HFF-Myc (cell line): Measurements from ENCODE around the gene UCHL1.

Experiments used
- DNase-seq: peaks from one replicate; pipeline ENCODE4 v3.0.0-alpha.2; 2011; ENCODE audit warnings: low read depth; ENCODE audit errors: extremely low read depth
- H3K4me3 ChIP-seq: replicated peaks from 2 replicates; pipeline ENCODE4 v1.5.1; 2011; ENCODE audit warnings: low read depth, mild to moderate bottlenecking, control low read depth, low read length
- TF ChIP-seq, protein P1 (sequence below): IDR thresholded peaks from 2 replicates; pipeline ENCODE4 v1.5.1; 2012; ENCODE audit warnings: mild to moderate bottlenecking, low read depth, low read length, control low read depth; ENCODE audit errors: missing control alignments

The UCHL1 gene

DNA sequence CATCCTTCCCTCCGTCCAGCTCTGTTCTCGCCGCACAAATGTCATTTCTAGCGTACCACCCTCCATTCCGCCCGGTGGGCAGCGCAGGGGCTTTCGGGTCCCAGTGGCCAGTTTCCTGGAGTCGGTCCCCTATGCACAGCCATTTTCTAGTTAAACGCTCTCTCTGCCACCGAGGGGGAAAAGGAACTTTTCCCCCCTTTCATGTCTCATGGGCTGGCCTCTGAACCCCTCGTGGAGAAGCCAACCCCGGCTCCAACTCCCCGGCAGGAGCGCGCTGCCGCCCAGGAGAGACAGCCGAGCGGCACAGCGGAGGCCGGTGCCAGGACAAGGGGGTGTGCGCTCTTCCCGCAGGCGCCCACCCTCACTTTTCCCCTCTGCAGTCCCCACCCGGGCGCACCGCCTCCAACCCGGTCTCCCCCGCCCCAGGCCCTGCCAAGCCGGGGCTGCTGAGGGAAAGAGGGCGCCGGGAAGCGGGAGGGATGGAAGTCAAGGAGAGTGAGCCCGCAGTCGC, 43.0 kb upstream of the UCHL1 start:
- H3K4me3 ChIP-seq = peak overlapping the region; percentile 84
- DNase-seq = no peak
- TF ChIP-seq, protein P1, sequence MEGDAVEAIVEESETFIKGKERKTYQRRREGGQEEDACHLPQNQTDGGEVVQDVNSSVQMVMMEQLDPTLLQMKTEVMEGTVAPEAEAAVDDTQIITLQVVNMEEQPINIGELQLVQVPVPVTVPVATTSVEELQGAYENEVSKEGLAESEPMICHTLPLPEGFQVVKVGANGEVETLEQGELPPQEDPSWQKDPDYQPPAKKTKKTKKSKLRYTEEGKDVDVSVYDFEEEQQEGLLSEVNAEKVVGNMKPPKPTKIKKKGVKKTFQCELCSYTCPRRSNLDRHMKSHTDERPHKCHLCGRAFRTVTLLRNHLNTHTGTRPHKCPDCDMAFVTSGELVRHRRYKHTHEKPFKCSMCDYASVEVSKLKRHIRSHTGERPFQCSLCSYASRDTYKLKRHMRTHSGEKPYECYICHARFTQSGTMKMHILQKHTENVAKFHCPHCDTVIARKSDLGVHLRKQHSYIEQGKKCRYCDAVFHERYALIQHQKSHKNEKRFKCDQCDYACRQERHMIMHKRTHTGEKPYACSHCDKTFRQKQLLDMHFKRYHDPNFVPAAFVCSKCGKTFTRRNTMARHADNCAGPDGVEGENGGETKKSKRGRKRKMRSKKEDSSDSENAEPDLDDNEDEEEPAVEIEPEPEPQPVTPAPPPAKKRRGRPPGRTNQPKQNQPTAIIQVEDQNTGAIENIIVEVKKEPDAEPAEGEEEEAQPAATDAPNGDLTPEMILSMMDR = no peak

DNA sequence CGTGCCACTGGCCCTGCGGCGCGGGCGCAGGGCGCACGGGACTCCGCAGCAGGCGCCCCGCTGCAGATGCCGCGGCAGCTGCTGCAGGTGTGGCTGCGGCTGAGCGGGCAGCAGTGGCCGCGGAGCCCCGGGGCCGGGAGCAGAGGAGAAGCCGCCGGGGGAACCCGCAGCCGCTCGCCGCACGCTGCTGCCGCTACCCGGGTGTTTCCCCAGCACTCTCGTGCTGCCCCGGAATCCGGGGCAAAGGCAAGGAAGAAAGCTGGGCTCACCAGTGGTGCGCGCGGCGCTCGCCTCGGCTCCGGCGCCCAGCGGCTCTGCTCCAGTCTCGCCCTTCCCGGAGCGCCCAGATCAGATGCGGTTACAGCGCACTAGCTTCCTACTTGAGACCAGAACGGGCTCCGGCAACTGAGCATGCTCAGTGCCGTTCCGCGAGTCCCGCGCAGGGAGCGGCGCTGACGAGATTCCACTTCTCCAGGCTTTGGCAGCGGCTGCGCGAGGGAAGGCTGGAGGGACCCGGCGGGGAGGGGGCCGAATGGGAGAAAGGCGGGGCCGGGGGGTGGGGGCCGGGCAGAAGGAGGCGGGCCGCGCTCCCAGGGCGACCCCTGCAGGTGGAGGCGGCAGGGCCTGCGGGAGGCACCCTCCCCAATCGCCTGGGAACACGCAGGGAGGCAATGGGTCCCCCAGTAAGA, 42.4 kb upstream of the UCHL1 start, which contains the start of gene APBB2:
Gene APBB2, minus strand, starts transcription at position 407 of the 689 bp plus-strand sequence. CDS start 181,288 bp downstream, outside the sequence.
- DNase-seq = peak; percentile 88
- H3K4me3 ChIP-seq = peak within 1 kb of the TSS; percentile 84
- TF ChIP-seq, protein P1 = peak; percentile 75

DNA sequence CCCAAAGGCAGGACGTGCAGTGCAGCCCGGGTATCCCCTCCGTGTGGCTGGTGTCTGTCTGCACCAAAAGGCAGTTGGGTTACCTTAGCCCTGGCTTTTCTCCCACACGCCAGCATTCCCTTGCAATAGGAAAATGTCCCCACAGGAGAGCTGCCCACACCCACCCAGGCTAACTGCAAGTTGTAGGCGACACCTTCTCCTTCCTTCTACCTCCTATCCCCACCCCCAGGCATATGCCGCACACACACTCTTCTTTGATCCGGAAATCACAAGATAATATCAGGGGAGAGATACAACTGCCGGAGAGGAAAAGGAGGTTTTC, 41.9 kb upstream of the UCHL1 start:
- DNase-seq = no peak
- H3K4me3 ChIP-seq = no peak overlapping the region
- TF ChIP-seq, protein P1 = no peak

DNA sequence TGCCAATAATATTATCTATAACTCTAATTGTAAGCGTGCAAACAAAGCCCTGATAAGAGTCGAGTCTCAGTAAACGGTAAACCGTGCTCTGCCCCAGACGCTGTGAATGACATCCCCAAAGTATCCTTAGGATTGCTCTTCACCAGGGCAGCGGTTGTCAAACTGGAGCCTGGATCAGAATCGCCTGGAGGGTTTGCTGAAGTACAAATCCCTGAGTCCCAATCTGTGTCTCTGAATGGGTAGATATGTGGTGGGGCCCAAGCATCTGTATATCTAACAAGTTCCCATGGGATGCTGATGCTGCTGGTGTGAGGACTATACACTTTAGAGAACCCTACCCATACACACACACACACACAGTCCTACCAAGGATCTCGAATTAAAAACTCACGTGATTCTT, 41.6 kb upstream of the UCHL1 start:
- no peak overlapping the region for H3K4me3 ChIP-seq
- TF ChIP-seq, protein P1 = no peak
- no peak for DNase-seq

DNA sequence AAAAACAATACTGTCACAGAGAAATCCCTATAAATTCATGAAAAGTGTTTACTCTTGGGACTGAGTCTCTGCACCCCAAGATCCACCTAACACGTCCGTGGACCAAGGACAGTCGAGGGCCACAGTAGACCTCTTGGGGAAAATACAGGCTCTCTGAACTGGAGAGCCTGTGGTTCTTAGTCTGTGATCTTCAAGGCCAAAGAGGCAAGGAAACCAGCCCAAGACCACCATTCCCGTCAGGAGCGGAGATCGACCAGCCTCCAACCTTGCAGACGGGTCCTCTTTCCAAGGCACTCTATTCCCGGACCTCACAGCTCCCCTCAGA, 40.8 kb upstream of the UCHL1 start:
- H3K4me3 ChIP-seq = peak overlapping the region; percentile 59
- TF ChIP-seq, protein P1 = no peak
- no peak for DNase-seq

DNA sequence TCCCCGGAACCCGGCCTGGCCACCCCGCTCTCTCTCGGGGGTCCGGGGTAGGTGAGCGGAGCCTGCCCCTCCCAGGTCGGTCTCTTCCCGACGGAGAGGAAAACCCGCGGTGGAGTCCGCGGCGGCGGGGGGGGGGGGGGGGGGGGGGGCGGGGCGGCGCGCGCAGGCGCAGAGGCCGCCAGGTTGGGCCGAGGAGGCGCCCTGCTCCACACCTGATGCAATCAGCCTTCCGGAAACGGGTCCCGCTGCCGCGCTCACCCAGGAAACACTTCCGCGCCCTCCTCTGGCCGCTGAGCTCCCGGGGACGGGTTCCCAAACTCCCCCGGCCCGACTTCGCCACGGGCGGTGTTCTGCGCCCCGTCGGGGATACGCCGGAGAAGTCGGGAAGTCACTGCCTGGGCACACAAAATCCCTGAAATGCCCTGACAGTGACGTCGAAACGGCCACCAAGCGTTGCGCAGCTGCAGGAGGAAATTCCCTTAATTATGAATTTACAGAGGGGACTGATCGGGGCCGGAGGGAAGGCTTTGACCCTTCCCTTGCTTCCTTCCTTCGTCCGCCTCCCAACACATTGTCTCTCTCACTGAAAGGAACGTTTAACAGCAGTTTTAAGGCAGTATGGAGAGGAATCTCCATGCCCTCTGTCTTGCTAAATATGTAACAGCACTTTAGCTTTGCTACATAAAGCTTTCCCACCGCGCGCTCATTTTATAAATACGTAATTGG, 40.3 kb upstream of the UCHL1 start:
- peak; percentile 70 for DNase-seq
- peak overlapping the region; percentile 59 for H3K4me3 ChIP-seq
- TF ChIP-seq, protein P1 = peak; percentile 25

DNA sequence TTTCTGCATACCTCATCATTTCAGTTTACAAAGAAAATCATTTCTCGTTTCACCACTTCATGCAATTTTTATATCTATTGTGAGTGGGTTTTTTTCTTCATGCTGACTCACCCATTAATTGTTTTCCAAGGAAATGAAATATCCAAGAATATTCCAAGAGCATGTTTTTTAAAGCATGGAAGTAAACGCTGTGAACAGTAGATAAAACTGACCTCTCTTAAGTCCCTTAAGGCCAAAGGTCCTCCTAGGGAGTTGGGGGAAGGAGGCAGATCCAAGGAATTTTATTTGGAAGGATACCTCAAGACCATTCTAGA, 39.8 kb upstream of the UCHL1 start:
- H3K4me3 ChIP-seq = peak overlapping the region; percentile 59
- no peak for DNase-seq
- TF ChIP-seq, protein P1 = no peak
